H1 (cell line): ENCODE data around the gene FGD4. TPM values are rescaled to one million over a fixed set of nuclear protein-coding genes. Genes with fewer than 3 reads are reported as not detected.

Experiments
- CTCF ChIA-PET: fragments of 300-600 bp; sonication (Branson Sonifier 250); formaldehyde crosslinking; loops from one replicate; lab custom pipeline; 2021; ENCODE audit not compliant: partially characterized antibody; lab: Charles Lee
- POLR2A ChIA-PET: fragments of 300-600 bp; sonication (Branson Sonifier 250); formaldehyde crosslinking; loops from one replicate; lab custom pipeline; 2021; ENCODE audit warnings: inconsistent platforms; ENCODE audit not compliant: partially characterized antibody; lab: Charles Lee
- DNase-seq, 2 experiments: peaks; one replicate each; pipeline versions ENCODE4 v3.0.0 to v3.0.0-alpha.2; 2010 to 2022; ENCODE audit warnings: low spot score in 2 of 2, low read depth in 1 of 2, mixed read lengths in 1 of 2
- FAIRE-seq: peaks from 2 replicates; lab custom pipeline; 2011; peaks lifted over from hg19 to GRCh38; lab: Jason Lieb, UNC
- H2AFZ ChIP-seq: 2 replicates; pipeline ENCODE4 v1.8.1; 2012; ENCODE audit warnings: low read length, inconsistent platforms
- H2AK5ac ChIP-seq: 2 replicates; pipeline ENCODE4 v1.6.1; 2013; ENCODE audit warnings: low read depth, low read length
- H2BK120ac ChIP-seq: replicated peaks from 2 replicates; pipeline ENCODE3; 2013; ENCODE audit warnings: low read depth, low read length, inconsistent platforms
- H2BK12ac ChIP-seq: 2 replicates; pipeline ENCODE4 v1.6.1; 2013; ENCODE audit warnings: low read depth, low read length
- H2BK15ac ChIP-seq: 2 replicates; pipeline ENCODE4 v1.6.1; 2013; ENCODE audit warnings: low read length
- H2BK20ac ChIP-seq: 2 replicates; pipeline ENCODE4 v1.6.1; 2013; ENCODE audit warnings: low read length
- H2BK5ac ChIP-seq: 2 replicates; pipeline ENCODE4 v1.6.1; 2013; ENCODE audit warnings: low read depth, low read length
- H3K14ac ChIP-seq: 2 replicates; pipeline ENCODE4 v1.6.1; 2013; ENCODE audit warnings: inconsistent platforms; ENCODE audit not compliant: insufficient read length
- H3K18ac ChIP-seq: 2 replicates; pipeline ENCODE4 v1.6.1; 2013; ENCODE audit warnings: low read length; ENCODE audit errors: extremely low read depth
- H3K23ac ChIP-seq: 2 replicates; pipeline ENCODE4 v1.6.1; 2013; ENCODE audit warnings: inconsistent platforms; ENCODE audit not compliant: insufficient read length
- H3K23me2 ChIP-seq: 2 replicates; pipeline ENCODE4 v1.6.1; 2013; ENCODE audit warnings: low read depth, low read length
- H3K27ac ChIP-seq: 2 replicates; pipeline ENCODE4 v1.6.1; 2011; ENCODE audit warnings: low read depth, low read length, inconsistent platforms
- H3K27me3 ChIP-seq, 4 experiments: replicated peaks in 1 of 4; 1 replicate in 1 of 4; 2 replicates in 3 of 4; pipeline versions ENCODE4 v1.6.1 to v1.8.1; 2011 to 2013; ENCODE audit warnings: low read length in 3 of 4, mild to moderate bottlenecking in 3 of 4, inconsistent platforms in 2 of 4, mixed read lengths in 2 of 4, moderate library complexity in 1 of 4; ENCODE audit not compliant: control insufficient read depth in 3 of 4, insufficient read depth in 3 of 4; ENCODE audit errors: extremely low read depth in 1 of 4
- H3K36me3 ChIP-seq, 4 experiments: 2 replicates each; pipeline versions ENCODE4 v1.6.1 to v1.8.1; 2011 to 2013; ENCODE audit warnings: mild to moderate bottlenecking in 4 of 4, low read length in 3 of 4, moderate library complexity in 2 of 4, control low read depth in 1 of 4, inconsistent platforms in 1 of 4; ENCODE audit not compliant: insufficient read depth in 4 of 4, control insufficient read depth in 2 of 4
- H3K4ac ChIP-seq: replicated peaks from 2 replicates; pipeline ENCODE3; 2013; ENCODE audit warnings: low read length, low read depth, mixed read lengths, inconsistent platforms; ENCODE audit not compliant: insufficient read length
- H3K4me1 ChIP-seq, 4 experiments: replicated peaks in 1 of 4; 1 replicate in 1 of 4; 2 replicates in 3 of 4; pipeline versions ENCODE4 v1.6.1 to v1.8.1; 2011 to 2013; ENCODE audit warnings: low read length in 3 of 4, inconsistent platforms in 2 of 4, mixed read lengths in 1 of 4; ENCODE audit not compliant: insufficient read depth in 4 of 4, control insufficient read depth in 3 of 4
- H3K4me2 ChIP-seq, 2 experiments: 2 replicates each; pipeline versions ENCODE4 v1.6.1 to v1.8.1; 2011 to 2013; ENCODE audit warnings: low read depth in 2 of 2, low read length in 2 of 2, control low read depth in 1 of 2, inconsistent platforms in 1 of 2, mild to moderate bottlenecking in 1 of 2; ENCODE audit not compliant: insufficient read depth in 1 of 2
- H3K4me3 ChIP-seq, 4 experiments: fragments of 200-600, 300-600 bp in 1 of 4; sonication (generic), shearing (Covaris generic), sonication (Bioruptor Twin) in 1 of 4; 2 replicates each; pipeline versions ENCODE4 v1.5.1 to v1.8.1; 2011 to 2016; ENCODE audit warnings: low read length in 4 of 4, low read depth in 3 of 4, control low read depth in 2 of 4, inconsistent platforms in 2 of 4, mild to moderate bottlenecking in 2 of 4, mixed read lengths in 1 of 4, moderate library complexity in 1 of 4; ENCODE audit not compliant: insufficient read depth in 2 of 4; ENCODE audit errors: extremely low read depth in 1 of 4
- H3K56ac ChIP-seq: replicated peaks from 2 replicates; pipeline ENCODE3; 2013; ENCODE audit warnings: low read depth, mild to moderate bottlenecking, mixed read lengths, low read length, inconsistent platforms; ENCODE audit not compliant: insufficient read length
- H3K79me1 ChIP-seq: 2 replicates; pipeline ENCODE4 v1.6.1; 2013; ENCODE audit warnings: low read depth, low read length, control low read depth
- H3K79me2 ChIP-seq, 2 experiments: 2 replicates each; pipeline versions ENCODE4 v1.6.1 to v1.8.1; 2012 to 2013; ENCODE audit warnings: low read length in 2 of 2, mild to moderate bottlenecking in 2 of 2, inconsistent platforms in 1 of 2; ENCODE audit not compliant: insufficient read depth in 2 of 2, control insufficient read depth in 1 of 2
- H3K9ac ChIP-seq, 4 experiments: replicated peaks in 1 of 4; 1 replicate in 1 of 4; 2 replicates in 3 of 4; pipeline versions ENCODE4 v1.6.1 to v1.8.1; 2011 to 2013; ENCODE audit warnings: low read depth in 3 of 4, low read length in 3 of 4, control low read depth in 2 of 4, mild to moderate bottlenecking in 2 of 4, moderate library complexity in 2 of 4, inconsistent platforms in 1 of 4; ENCODE audit errors: extremely low read depth in 1 of 4
- H3K9me3 ChIP-seq, 2 experiments: 2 replicates each; pipeline versions ENCODE4 v1.6.1 to v1.8.1; 2012 to 2013; ENCODE audit warnings: mild to moderate bottlenecking in 2 of 2, moderate library complexity in 2 of 2, control low read depth in 1 of 2, inconsistent platforms in 1 of 2, low read depth in 1 of 2, low read length in 1 of 2, mixed read lengths in 1 of 2; ENCODE audit not compliant: insufficient read depth in 2 of 2
- H4K20me1 ChIP-seq, 2 experiments: replicated peaks in 1 of 2; 2 replicates each; pipeline versions ENCODE3 to v1.8.1; 2011 to 2013; ENCODE audit warnings: inconsistent platforms in 2 of 2, low read length in 2 of 2, mild to moderate bottlenecking in 1 of 2; ENCODE audit not compliant: insufficient read depth in 2 of 2, control insufficient read depth in 1 of 2
- H4K5ac ChIP-seq: 2 replicates; pipeline ENCODE4 v1.6.1; 2013; ENCODE audit warnings: low read length, low read depth, mixed read lengths, inconsistent platforms; ENCODE audit not compliant: insufficient read length
- H4K8ac ChIP-seq: 2 replicates; pipeline ENCODE4 v1.8.0; 2013; ENCODE audit warnings: mild to moderate bottlenecking, moderate library complexity, low read length, inconsistent platforms; ENCODE audit not compliant: insufficient read depth; ENCODE audit errors: extremely low read depth
- H4K91ac ChIP-seq: replicated peaks from 2 replicates; pipeline ENCODE3; 2013; ENCODE audit warnings: low read length, mixed read lengths, inconsistent platforms; ENCODE audit not compliant: insufficient read length
- BCL11A ChIP-seq, 2 experiments: IDR thresholded peaks; one replicate each; pipeline ENCODE4 v1.6.1; 2011; ENCODE audit warnings: low read depth in 2 of 2, low read length in 2 of 2, mild to moderate bottlenecking in 2 of 2
- CBX8 ChIP-seq: fragments of 300-800, 300-1000 bp; sonication (generic); IDR thresholded peaks from 2 replicates; pipeline ENCODE4 v1.7.1; 2016; ENCODE audit warnings: low read depth, low read length, borderline replicate concordance
- CHD2 ChIP-seq: IDR thresholded peaks from 2 replicates; pipeline ENCODE4 v1.6.1; 2012; ENCODE audit warnings: low read length, improper control_type of control experiment
- EP300 ChIP-seq, 2 experiments: IDR thresholded peaks; 1 replicate in 1 of 2; 2 replicates in 1 of 2; pipeline ENCODE4 v1.6.1; 2011 to 2012; ENCODE audit warnings: low read depth in 2 of 2, low read length in 2 of 2, mild to moderate bottlenecking in 2 of 2, borderline replicate concordance in 1 of 2, inconsistent platforms in 1 of 2, moderate library complexity in 1 of 2
- FOSL1 ChIP-seq: IDR thresholded peaks from 2 replicates; pipeline ENCODE4 v1.6.1; 2011; ENCODE audit warnings: mild to moderate bottlenecking, low read depth, low read length, moderate library complexity; ENCODE audit not compliant: insufficient read depth
- JUN ChIP-seq: IDR thresholded peaks from 2 replicates; pipeline ENCODE4 v1.6.1; 2011; ENCODE audit warnings: low read depth, mild to moderate bottlenecking, improper control_type of control experiment, low read length
- SIN3A ChIP-seq, 2 experiments: IDR thresholded peaks in 1 of 2; conservative IDR thresholded peaks in 1 of 2; 2 replicates each; pipeline ENCODE4 v1.6.1; 2011 to 2012; ENCODE audit warnings: low read length in 2 of 2, improper control_type of control experiment in 1 of 2, low read depth in 1 of 2, mild to moderate bottlenecking in 1 of 2
- SP1 ChIP-seq: IDR thresholded peaks from 2 replicates; pipeline ENCODE4 v1.6.1; 2011; ENCODE audit warnings: low read depth, low read length
- USF2 ChIP-seq: IDR thresholded peaks from 2 replicates; pipeline ENCODE4 v1.6.1; 2011; ENCODE audit warnings: low read length, improper control_type of control experiment
- WGBS, 2 experiments: shearing (Covaris generic) in 1 of 2; methylation state at CpG; one replicate each; pipeline versions ENCODE4 v1.1.6 to v1.1.7; 2013 to 2015; ENCODE audit warnings: low lambda C conversion rate in 2 of 2, mixed read lengths in 2 of 2, inconsistent platforms in 1 of 2, low coverage in 1 of 2, missing lambda C conversion rate in 1 of 2; ENCODE audit not compliant: insufficient replicate concordance in 2 of 2, insufficient coverage in 1 of 2, insufficient read length in 1 of 2; ENCODE audit errors: extremely low coverage in 1 of 2, missing lambda C conversion rate in 1 of 2; 5-methylcytosine and 5-hydroxymethylcytosine counted together
- polyA plus RNA-seq, 7 experiments: library from polyadenylated mRNA; depleted of rRNA in 3 of 7; stranded (reverse) in 5 of 7; unstranded in 2 of 7; fragments of >200 nt in 5 of 7; fragments of 200-250 nt in 2 of 7; gene quantifications; 1 replicate in 5 of 7; 2 replicates in 1 of 7; 4 replicates in 1 of 7; pipeline versions ENCODE4 v1.2.1 to v1.2.3, GENCODE V29; 2011 to 2013; ENCODE audit warnings: missing spikeins in 2 of 7, mixed read lengths in 2 of 7
- total RNA-seq: library from RNA; stranded (reverse); fragmentation: NEBNext Ultra II Directional; extraction: Animal tissue kit (Norgen Biotek cat#: 25700); gene quantifications from 2 replicates; pipeline ENCODE4 v1.2.1, GENCODE V29; 2021
- TF ChIP-seq, protein P1 (sequence below): IDR thresholded peaks from 2 replicates; pipeline ENCODE4 v1.6.1; 2011; ENCODE audit warnings: low read depth, mild to moderate bottlenecking, low read length; ENCODE audit not compliant: insufficient read depth

FGD4 gene
- total and polyA plus RNA-seq, 2 of the 8 experiments (the other 6 are each of a cell fraction or from before 2014, with no cell fraction given): 8.5 to 48.2 TPM

GRCh38 chr12:32605326-32606095 is 206.2 kb downstream of the FGD4 start:
- H3K4me3 ChIP-seq: no peak overlapping the region
- no peak overlapping the region for H2BK20ac ChIP-seq
- H2BK12ac ChIP-seq: no peak overlapping the region
- H3K36me3 ChIP-seq: peaks cover 3 to 54% (median 23%) of the 10 kb centered on the region in 4 experiments; a peak in 4 of 8 replicates
- no peak overlapping the region for H2AK5ac ChIP-seq
- H3K9me3 ChIP-seq: no peaks in the 10 kb centered on the region
- H2BK120ac ChIP-seq: no peak overlapping the region
- WGBS, 2 experiments: 89% methylated on average over 3 of the region's 3 CpGs; no CpG with 5 or more reads in 1 of the 2 experiments
- H4K8ac ChIP-seq: no peak overlapping the region
- H3K18ac ChIP-seq: no peak overlapping the region
- H2BK15ac ChIP-seq: no peak overlapping the region
- DNase-seq (no peak), FAIRE-seq (no peak)
- no peak overlapping the region for H3K56ac ChIP-seq
- H2BK5ac ChIP-seq: no peak overlapping the region
- H3K23me2 ChIP-seq: no peaks in the 10 kb centered on the region
- peaks cover 0 to 7% of the 10 kb centered on the region in 2 experiments; a peak in 2 of 4 replicates for H3K79me2 ChIP-seq
- no peak overlapping the region for H4K91ac ChIP-seq
- H3K23ac ChIP-seq: no peak overlapping the region
- no peak overlapping the region for H4K5ac ChIP-seq
- H3K27me3 ChIP-seq: no peaks in the 10 kb centered on the region
- H2AFZ ChIP-seq: no peak overlapping the region
- no peak overlapping the region for H3K14ac ChIP-seq
- H3K79me1 ChIP-seq: no peaks in the 10 kb centered on the region
- no peaks in the 10 kb centered on the region for H4K20me1 ChIP-seq
- H3K4ac ChIP-seq: no peak overlapping the region
- POLR2A ChIA-PET: interaction anchor here (0.7 kb wide), 1 partner anchor 148 kb away, joined by 3 read pairs; no protein-coding TSS in a partner anchor
- peaks cover 0 to 4% (median 1%) of the 10 kb centered on the region in 4 experiments; a peak in 2 of 7 replicates for H3K4me1 ChIP-seq
- CTCF ChIA-PET: interaction anchor here (0.8 to 1.4 kb wide), 2 partner anchors 34 to 66 kb away, joined by 3 read pairs; no protein-coding TSS in a partner anchor
- H3K4me2 ChIP-seq: no peak overlapping the region
- no peak overlapping the region for H3K9ac ChIP-seq
- H3K27ac ChIP-seq: no peak overlapping the region
- no peak for TF ChIP-seq SIN3A (conservative IDR thresholded peaks at IDR 0.05 in 1 of 2, IDR thresholded peaks at IDR 0.05 in 1 of 2; ENCODE audit: low read depth in 1 of 2, low read length in 2 of 2)
- TF ChIP-seq BCL11A (IDR thresholded peaks at IDR 0.05; ENCODE audit: low read depth in 2 of 2, low read length in 2 of 2): no peak
- no peak for TF ChIP-seq FOSL1
- TF ChIP-seq JUN: no peak
- no peak for TF ChIP-seq CHD2
- TF ChIP-seq, protein P1, sequence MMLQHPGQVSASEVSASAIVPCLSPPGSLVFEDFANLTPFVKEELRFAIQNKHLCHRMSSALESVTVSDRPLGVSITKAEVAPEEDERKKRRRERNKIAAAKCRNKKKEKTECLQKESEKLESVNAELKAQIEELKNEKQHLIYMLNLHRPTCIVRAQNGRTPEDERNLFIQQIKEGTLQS: no peak
- TF ChIP-seq USF2: no peak
- TF ChIP-seq EP300 (IDR thresholded peaks at IDR 0.05; ENCODE audit: borderline replicate concordance in 1 of 2, low read depth in 2 of 2, low read length in 2 of 2): no peak
- no peak for TF ChIP-seq CBX8
- no peak for TF ChIP-seq SP1
